Measurements from ENCODE around the gene ANAPC1.

The ANAPC1 gene

GRCh38 chr2:111904726-111905474 is 20.9 kb upstream of the ANAPC1 start:
- H3K4me3 ChIP-seq (ENCODE audit: low read depth, low read length): no peak overlapping the region
- TF ChIP-seq CTCF (IDR thresholded peaks at IDR 0.05; ENCODE audit: insufficient read depth, low read depth, low read length, missing control alignments): no peak
- no peak for DNase-seq (ENCODE audit: low read depth)

GRCh38 chr2:111903930-111904439 is 20.0 kb upstream of the ANAPC1 start:
- DNase-seq (ENCODE audit: low read depth): no peak
- no peak for TF ChIP-seq CTCF (IDR thresholded peaks at IDR 0.05; ENCODE audit: insufficient read depth, low read depth, low read length, missing control alignments)

GRCh38 chr2:111903516-111903915 is 19.5 kb upstream of the ANAPC1 start:
- DNase-seq (ENCODE audit: low read depth): no peak
- TF ChIP-seq CTCF (IDR thresholded peaks at IDR 0.05; ENCODE audit: insufficient read depth, low read depth, low read length, missing control alignments): no peak
- no peak overlapping the region for H3K4me3 ChIP-seq (ENCODE audit: low read depth, low read length)

More at GRCh38 chr2:111903930-111904439, 20.0 kb upstream of the ANAPC1 start:
- no peak overlapping the region for H3K4me3 ChIP-seq (ENCODE audit: low read depth, low read length)

GRCh38 chr2:111900859-111901258 is 16.9 kb upstream of the ANAPC1 start:
- H3K4me3 ChIP-seq (ENCODE audit: low read depth, low read length): no peak overlapping the region
- DNase-seq (ENCODE audit: low read depth): no peak
- no peak for TF ChIP-seq CTCF (IDR thresholded peaks at IDR 0.05; ENCODE audit: insufficient read depth, low read depth, low read length, missing control alignments)

- no peak for TF ChIP-seq CTCF (IDR thresholded peaks at IDR 0.05; ENCODE audit: insufficient read depth, low read depth, low read length, missing control alignments)
- DNase-seq (ENCODE audit: low read depth): no peak
- peak overlapping the region; percentile 67 for H3K4me3 ChIP-seq (ENCODE audit: low read depth, low read length)
These were observed 14.9 kb upstream of the ANAPC1 start for GRCh38 chr2:111898703-111899514.

- peak; percentile 30 for TF ChIP-seq CTCF (IDR thresholded peaks at IDR 0.05; ENCODE audit: insufficient read depth, low read depth, low read length, missing control alignments)
- H3K4me3 ChIP-seq (ENCODE audit: low read depth, low read length): peak within 1 kb of the TSS; percentile 67
- DNase-seq (ENCODE audit: low read depth): peak; percentile 63
These were observed 14.1 kb upstream of the ANAPC1 start, which contains the start of gene MERTK for GRCh38 chr2:111897924-111898702. Gene MERTK (plus strand): TSS chr2:111898607. CDS start chr2:111898736, 129 bp downstream.

All from GM12865 (cell line).